Thymus (tissue), 11 donors: ENCODE measurements around the gene PTPRU. TPM values are rescaled to one million over a fixed set of nuclear protein-coding genes. Genes with fewer than 3 reads are reported as not detected.
"Not testable (repeated sequence)": the region's sequence is repeated elsewhere in the genome, so short reads cannot be mapped to it uniquely, and the experiment has no call there.

Experiments used
- DNase-seq, 9 donors: peaks; one replicate each; pipeline ENCODE4 v3.0.0-alpha.2; 2013; ENCODE audit warnings: low spot score in 9 of 9, low read depth in 6 of 9, missing footprints in 1 of 9
- H3K27ac ChIP-seq, 2 donors: one replicate each; pipeline ENCODE4 v1.5.1; 2013; ENCODE audit warnings: control low read depth in 1 of 2, low read depth in 1 of 2, low read length in 1 of 2, mild to moderate bottlenecking in 1 of 2, moderate library complexity in 1 of 2
- H3K27me3 ChIP-seq, 2 donors: one replicate each; pipeline ENCODE4 v1.5.1; 2013; ENCODE audit warnings: low read length in 1 of 2; ENCODE audit not compliant: control insufficient read depth in 2 of 2, insufficient read depth in 1 of 2
- H3K36me3 ChIP-seq, 2 donors: one replicate each; pipeline ENCODE4 v1.5.1; 2013; ENCODE audit warnings: low read length in 1 of 2, mild to moderate bottlenecking in 1 of 2, moderate library complexity in 1 of 2; ENCODE audit not compliant: control insufficient read depth in 2 of 2, insufficient read depth in 2 of 2
- H3K4me1 ChIP-seq, 2 donors: one replicate each; pipeline ENCODE4 v1.5.1; 2013; ENCODE audit warnings: low read length in 2 of 2; ENCODE audit not compliant: control insufficient read depth in 2 of 2, insufficient read depth in 2 of 2
- H3K4me3 ChIP-seq, 2 donors: one replicate each; pipeline ENCODE4 v1.5.1; 2013; ENCODE audit warnings: low read length in 2 of 2, control low read depth in 1 of 2, mild to moderate bottlenecking in 1 of 2
- H3K9me3 ChIP-seq, 2 donors: one replicate each; pipeline ENCODE4 v1.5.1; 2013; ENCODE audit warnings: low read length in 1 of 2, mild to moderate bottlenecking in 1 of 2; ENCODE audit not compliant: control insufficient read depth in 2 of 2, insufficient read depth in 1 of 2
- WGBS: extraction: QIAGEN DNeasy Blood & Tissue Kit; methylation state at CpG from one replicate; pipeline ENCODE4 v1.1.7; 2013; 5-methylcytosine and 5-hydroxymethylcytosine counted together
- polyA plus RNA-seq: library from polyadenylated mRNA; stranded (reverse); fragments of 200-250 nt; gene quantifications from one replicate; pipeline ENCODE4 v1.2.3, GENCODE V29; 2013
- total RNA-seq: library from RNA; stranded (reverse); fragments of 120-200 nt; gene quantifications from one replicate; pipeline ENCODE4 v1.2.4, GENCODE V29; 2013
- donor health status: healthy.

Gene PTPRU
- total and polyA plus RNA-seq, 2 donors = 5.5 to 6.3 TPM

DNA sequence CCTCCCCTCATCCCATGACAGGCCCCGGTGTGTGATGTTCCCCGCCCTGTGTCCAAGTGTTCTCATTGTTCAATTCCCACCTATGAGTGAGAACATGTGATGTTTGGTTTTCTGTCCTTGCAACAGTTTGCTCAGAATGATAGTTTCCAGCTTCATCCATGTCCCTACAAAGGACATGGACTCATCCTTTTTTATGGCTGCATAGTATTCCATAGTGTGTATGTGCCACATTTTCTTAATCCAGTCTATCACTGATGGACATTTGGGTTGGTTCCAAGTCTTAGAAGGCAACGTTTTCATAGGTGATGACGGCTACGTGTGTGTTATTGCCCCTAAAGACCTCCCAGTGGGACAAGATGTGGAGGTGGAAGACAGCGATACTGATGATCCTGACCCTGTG, 65.4 kb downstream of the PTPRU start:
- DNase-seq, H3K27ac ChIP-seq, H3K4me1 ChIP-seq, H3K4me3 ChIP-seq, H3K27me3 ChIP-seq, H3K36me3 ChIP-seq, H3K9me3 ChIP-seq: not testable (repeated sequence)
- 98% methylated on average over 6 of the region's 6 CpGs for WGBS

DNA sequence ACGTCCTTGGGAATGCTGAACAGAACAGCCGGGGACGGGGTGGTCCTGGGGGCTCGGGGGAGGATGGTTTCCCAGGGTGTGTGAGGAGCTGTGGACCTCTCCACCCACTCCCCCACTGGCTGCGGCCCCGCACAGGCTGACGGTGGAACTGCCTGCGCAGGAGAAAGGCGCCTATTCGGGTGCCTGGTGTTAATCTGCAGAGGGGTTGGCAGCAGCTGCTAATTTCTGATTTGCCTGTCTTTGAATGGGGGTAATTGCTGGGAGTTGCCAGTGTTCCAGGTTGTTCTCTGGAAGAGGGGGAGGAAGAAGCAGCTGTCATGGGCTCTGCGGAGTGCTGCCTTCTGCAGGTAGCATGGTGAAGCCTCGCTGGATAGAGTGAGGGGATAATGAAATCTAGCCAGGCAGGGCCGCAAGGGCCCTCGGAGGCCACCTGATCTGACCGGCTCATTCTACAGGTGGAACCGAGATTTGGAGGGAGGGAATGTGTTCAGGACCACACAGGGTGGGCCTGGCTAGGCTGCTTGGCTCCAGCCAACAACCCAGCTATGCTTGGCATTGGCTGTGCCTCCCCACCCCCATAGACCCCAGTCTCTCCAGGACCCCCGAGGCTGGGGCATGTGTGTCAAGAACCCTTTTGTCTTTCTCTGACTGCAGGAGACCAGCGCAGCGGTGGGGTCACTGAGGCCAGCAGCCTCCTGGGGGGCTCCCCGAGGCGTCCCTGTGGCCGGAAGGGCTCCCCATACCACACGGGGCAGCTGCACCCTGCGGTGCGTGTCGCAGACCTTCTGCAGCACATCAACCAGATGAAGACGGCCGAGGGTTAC, 67.1 kb downstream of the PTPRU start:
- no peak overlapping the region for H3K27ac ChIP-seq
- no peaks in the 10 kb centered on the region for H3K4me1 ChIP-seq
- no peak for DNase-seq
- no peak overlapping the region for H3K4me3 ChIP-seq
- WGBS = 96% methylated on average over 28 of the region's 28 CpGs
- peaks cover 0 to 2% of the 10 kb centered on the region in 2 donors for H3K36me3 ChIP-seq
- no peaks in the 10 kb centered on the region for H3K9me3 ChIP-seq
- no peaks in the 10 kb centered on the region for H3K27me3 ChIP-seq

DNA sequence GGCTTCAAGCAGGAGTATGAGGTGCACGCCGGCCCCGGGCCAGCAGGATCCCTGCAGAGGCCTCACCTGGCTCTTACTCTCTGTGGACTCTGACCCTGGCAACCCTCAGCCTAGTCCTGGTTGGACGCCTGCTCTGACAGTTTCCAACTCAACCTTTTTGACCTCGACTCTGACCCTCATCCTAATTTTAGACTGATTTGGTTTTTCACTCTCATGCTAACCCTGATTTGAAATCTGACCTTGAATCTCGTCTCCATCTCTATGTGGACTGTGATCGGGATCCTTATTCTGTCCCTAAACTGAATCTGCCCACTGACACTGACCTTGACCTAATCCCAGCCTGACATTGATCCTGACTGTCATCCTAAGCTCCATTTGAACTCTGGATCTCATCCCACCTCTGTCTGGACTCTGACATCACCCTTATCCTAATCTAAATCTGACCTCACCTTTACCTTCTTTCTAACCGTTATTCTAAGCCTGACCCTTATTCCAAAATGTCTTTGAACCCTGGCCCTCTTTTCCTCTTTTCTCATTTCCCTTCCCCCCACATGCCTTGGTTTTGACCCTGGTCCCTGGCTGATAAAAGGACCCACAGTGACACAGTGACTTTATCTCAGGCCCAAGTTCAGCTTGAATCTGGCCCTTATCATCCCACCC, 67.8 kb downstream of the PTPRU start:
- Histone ChIP-seq H3K27ac (no peak overlapping the region), H3K4me3 (no peak overlapping the region), H3K9me3 (no peaks in the 10 kb centered on the region), H3K36me3 (peaks cover 0 to 2% of the 10 kb centered on the region in 2 donors), H3K4me1 (no peaks in the 10 kb centered on the region), H3K27me3 (no peaks in the 10 kb centered on the region)
- DNase-seq = no peak
- 95% methylated on average over 8 of the region's 8 CpGs for WGBS

DNA sequence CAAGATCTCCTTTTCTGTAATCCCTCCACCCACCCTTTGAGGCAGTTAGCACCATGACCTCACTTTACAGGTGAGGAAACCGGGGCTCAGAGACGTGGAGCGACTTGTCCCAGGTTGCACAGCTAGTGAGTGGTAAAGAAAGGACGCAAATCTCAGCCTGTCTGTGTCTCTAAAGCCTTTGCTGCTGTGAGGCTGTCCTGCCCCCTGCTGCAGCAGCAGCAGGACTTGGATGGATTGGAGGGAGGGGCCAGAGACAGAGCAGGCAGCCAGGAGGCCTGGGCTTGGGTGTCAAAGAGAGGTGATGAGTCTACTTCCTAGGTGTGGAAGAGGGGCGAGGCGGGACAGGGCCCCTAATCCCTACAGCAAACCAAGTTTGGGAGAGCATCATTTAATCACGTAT, 69.6 kb downstream of the PTPRU start:
- peaks cover 0 to 2% of the 10 kb centered on the region in 2 donors for H3K36me3 ChIP-seq
- no peaks in the 10 kb centered on the region for H3K4me1 ChIP-seq
- WGBS = 83% methylated on average over 7 of the region's 7 CpGs
- no peak overlapping the region for H3K27ac ChIP-seq
- H3K4me3 ChIP-seq = no peak overlapping the region
- H3K27me3 ChIP-seq = no peaks in the 10 kb centered on the region
- no peak for DNase-seq
- H3K9me3 ChIP-seq = no peaks in the 10 kb centered on the region

DNA sequence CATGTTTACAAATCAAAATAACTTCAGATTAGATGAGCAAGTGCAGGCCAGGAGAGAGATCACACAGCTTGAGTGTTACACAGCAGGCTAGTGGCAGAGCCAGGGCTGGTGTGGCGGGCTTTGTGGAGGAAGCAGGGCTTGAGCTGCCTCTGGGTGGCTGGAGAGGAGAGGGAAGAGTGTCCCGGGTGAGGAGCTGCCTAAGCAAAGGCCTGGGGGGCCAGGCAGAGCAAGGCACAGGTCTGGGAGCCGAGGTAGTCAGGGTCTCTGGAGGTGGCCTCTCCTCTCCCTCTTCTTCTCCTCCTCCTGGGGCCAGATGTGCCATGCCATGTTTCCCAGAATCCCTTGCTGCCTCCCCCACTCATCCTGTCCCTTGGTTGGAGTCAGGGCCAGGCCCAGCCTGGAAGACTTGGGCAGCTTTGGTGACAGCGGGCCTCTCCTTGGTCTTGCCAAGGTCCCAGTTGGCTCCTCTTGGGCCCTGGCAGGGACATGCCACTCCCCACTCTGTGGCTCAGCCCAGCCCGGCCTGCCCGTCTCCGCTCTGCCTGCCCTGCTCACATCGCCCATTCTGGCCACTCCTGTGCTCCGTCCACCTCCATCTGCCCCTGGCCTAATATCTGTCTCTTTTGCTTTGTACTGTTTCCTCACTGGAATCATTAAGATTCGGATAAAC, 70.3 kb downstream of the PTPRU start:
- Histone ChIP-seq H3K4me1 (no peaks in the 10 kb centered on the region), H3K36me3 (peaks cover 0 to 2% of the 10 kb centered on the region in 2 donors), H3K9me3 (no peaks in the 10 kb centered on the region), H3K4me3 (no peak overlapping the region), H3K27ac (no peak overlapping the region), H3K27me3 (no peaks in the 10 kb centered on the region)
- WGBS = 94% methylated on average over 10 of the region's 10 CpGs
- no peak for DNase-seq

DNA sequence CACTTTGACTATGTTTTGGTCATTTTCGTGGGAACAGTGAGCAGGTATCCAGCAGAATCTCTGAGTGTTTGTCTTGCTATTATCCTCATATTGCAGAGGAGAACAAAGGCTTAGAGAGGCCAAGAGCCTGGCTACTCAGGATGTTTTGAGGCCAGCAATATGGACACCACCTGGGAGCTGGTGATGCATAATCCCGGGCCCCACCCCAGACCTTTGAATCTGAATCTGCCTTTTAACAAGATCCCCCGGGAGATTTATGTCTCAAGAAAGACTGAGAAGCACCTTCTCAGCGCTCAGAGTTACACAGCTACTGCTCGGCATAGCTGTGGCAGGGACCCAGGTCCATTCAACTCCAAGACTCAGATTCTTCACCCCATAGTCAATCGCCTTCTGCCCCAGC, 72.8 kb downstream of the PTPRU start:
- Histone ChIP-seq H3K4me1 (no peaks in the 10 kb centered on the region), H3K36me3 (peaks cover 0 to 2% of the 10 kb centered on the region in 2 donors), H3K4me3 (no peak overlapping the region), H3K27me3 (no peaks in the 10 kb centered on the region), H3K27ac (no peak overlapping the region), H3K9me3 (no peaks in the 10 kb centered on the region)
- 92% methylated on average over 6 of the region's 6 CpGs for WGBS
- no peak for DNase-seq

DNA sequence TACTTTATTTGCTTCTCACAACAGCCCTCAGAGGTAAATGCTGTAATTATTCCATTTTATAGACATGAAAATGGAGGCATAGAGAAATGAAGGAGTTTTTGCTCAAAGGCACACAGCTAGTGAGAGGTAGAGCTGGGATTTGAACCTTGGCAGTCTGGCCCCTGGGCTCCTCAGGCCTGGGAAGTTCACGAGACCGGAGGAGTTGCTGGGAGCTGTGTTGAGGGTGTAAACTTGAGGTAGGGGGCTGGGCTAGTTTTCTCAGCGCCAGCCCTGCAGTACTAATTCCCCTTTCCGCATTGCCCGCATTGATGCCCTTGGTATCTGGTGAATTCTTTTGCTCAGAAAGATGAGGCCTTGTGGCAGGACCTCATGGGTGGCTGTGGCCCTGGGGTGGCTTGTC, 73.3 kb downstream of the PTPRU start:
- DNase-seq = no peak
- no peaks in the 10 kb centered on the region for H3K4me1 ChIP-seq
- no peak overlapping the region for H3K4me3 ChIP-seq
- no peak overlapping the region for H3K27ac ChIP-seq
- 99% methylated on average over 5 of the region's 5 CpGs for WGBS
- no peaks in the 10 kb centered on the region for H3K9me3 ChIP-seq
- H3K27me3 ChIP-seq = no peaks in the 10 kb centered on the region
- no peaks in the 10 kb centered on the region for H3K36me3 ChIP-seq

DNA sequence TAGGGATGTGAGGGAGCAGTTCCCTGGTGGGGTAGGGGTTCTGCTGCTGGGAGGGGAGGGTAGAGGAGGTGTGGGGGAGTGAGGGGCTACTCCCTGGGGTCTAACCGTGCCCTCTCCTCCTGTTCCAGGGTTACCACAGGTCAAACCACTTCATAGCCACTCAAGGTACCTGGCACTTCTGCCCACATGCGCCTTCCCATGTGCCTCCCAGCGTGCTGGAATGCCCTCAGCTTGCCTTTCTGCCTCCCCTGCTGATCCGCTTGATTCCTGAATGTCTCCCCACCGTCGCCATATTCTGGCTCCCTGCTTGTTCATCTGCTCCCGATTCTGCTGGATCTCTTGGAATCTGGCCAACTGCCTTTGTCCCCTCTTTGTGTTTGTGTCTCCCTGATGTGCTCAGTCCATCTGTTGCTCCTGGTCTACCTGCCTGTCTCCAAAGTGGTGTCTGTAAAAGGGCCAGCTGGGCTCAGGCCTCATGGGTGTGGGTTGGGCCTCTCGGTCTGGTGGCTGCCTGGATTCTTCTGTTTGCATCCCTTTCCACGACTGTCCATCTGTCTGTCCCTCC, 74.4 kb downstream of the PTPRU start:
- DNase-seq = no peak
- no peak overlapping the region for H3K27ac ChIP-seq
- WGBS = 95% methylated on average over 9 of the region's 9 CpGs
- no peaks in the 10 kb centered on the region for H3K36me3 ChIP-seq
- H3K4me1 ChIP-seq = no peaks in the 10 kb centered on the region
- H3K27me3 ChIP-seq = no peaks in the 10 kb centered on the region
- no peak overlapping the region for H3K4me3 ChIP-seq
- H3K9me3 ChIP-seq = no peaks in the 10 kb centered on the region
